Measurements from ENCODE around the gene UBE2J2. TPM values are rescaled to one million over a fixed set of nuclear protein-coding genes. Genes with fewer than 3 reads are reported as not detected.

UBE2J2 gene
- total and polyA plus RNA-seq, 2 experiments from 2014 or later: 49.7 to 63.5 TPM

GRCh38 chr1:1244192-1244811, 29.4 kb downstream of the UBE2J2 start:
- Histone ChIP-seq H3K9me2 (ENCODE audit: insufficient read depth) (no peaks in the 10 kb centered on the region), H4K20me1 (ENCODE audit: insufficient read depth) (no peaks in the 10 kb centered on the region), H3K9ac (no peak overlapping the region), H3K27me3 (replicated peaks; ENCODE audit: insufficient read depth) (no peaks in the 10 kb centered on the region), H3K4me2 (ENCODE audit: unreplicated experiment) (no peak overlapping the region), H3F3A (ENCODE audit: insufficient read depth) (no peaks in the 10 kb centered on the region), H3K4me3 (no peak overlapping the region), H3K4me1 (ENCODE audit: insufficient read depth) (no peaks in the 10 kb centered on the region), H2AFZ (no peak overlapping the region), H3K36me3 (ENCODE audit: low read depth) (no peaks in the 10 kb centered on the region), H3K9me3 (ENCODE audit: low read depth) (no peaks in the 10 kb centered on the region), H3K27ac (no peak overlapping the region), H3K79me2 (ENCODE audit: insufficient read depth) (no peaks in the 10 kb centered on the region)
- in situ Hi-C loops (cut with MboI): no loop called here
- TF ChIP-seq EZH2phosphoT487 (IDR thresholded peaks at IDR 0.05; ENCODE audit: insufficient read depth, low read depth) (no peak), EZH2 (IDR thresholded peaks at IDR 0.05; ENCODE audit: insufficient read depth, poor library complexity, severe bottlenecking) (no peak)
- DNase-seq: peak; percentile 11
- WGBS, 2 experiments (ENCODE audit: low coverage in 1 of 2, low lambda C conversion rate in 2 of 2, missing lambda C conversion rate in 2 of 2): 79 to 89% methylated on average over 24 to 30 of the region's 30 CpGs

- H3K4me2 ChIP-seq (ENCODE audit: unreplicated experiment): no peak overlapping the region
- H4K20me1 ChIP-seq (ENCODE audit: insufficient read depth): no peaks in the 10 kb centered on the region
- TF ChIP-seq EZH2phosphoT487 (IDR thresholded peaks at IDR 0.05; ENCODE audit: insufficient read depth, low read depth) (no peak), EZH2 (IDR thresholded peaks at IDR 0.05; ENCODE audit: insufficient read depth, poor library complexity, severe bottlenecking) (no peak)
- no peaks in the 10 kb centered on the region for H3F3A ChIP-seq (ENCODE audit: insufficient read depth)
- H3K36me3 ChIP-seq (ENCODE audit: low read depth): no peaks in the 10 kb centered on the region
- peak; percentile 20 for DNase-seq
- no peak overlapping the region for H2AFZ ChIP-seq
- H3K9me2 ChIP-seq (ENCODE audit: insufficient read depth): no peaks in the 10 kb centered on the region
- H3K27ac ChIP-seq: no peak overlapping the region
- no peaks in the 10 kb centered on the region for H3K4me1 ChIP-seq (ENCODE audit: insufficient read depth)
- no peaks in the 10 kb centered on the region for H3K9me3 ChIP-seq (ENCODE audit: low read depth)
- no peaks in the 10 kb centered on the region for H3K27me3 ChIP-seq (replicated peaks; ENCODE audit: insufficient read depth)
- in situ Hi-C loops (cut with MboI): no loop called here
- H3K79me2 ChIP-seq (ENCODE audit: insufficient read depth): no peaks in the 10 kb centered on the region
- H3K4me3 ChIP-seq: no peak overlapping the region
- WGBS, 2 experiments (ENCODE audit: low coverage in 1 of 2, low lambda C conversion rate in 2 of 2, missing lambda C conversion rate in 2 of 2): 71 to 73% methylated on average over 13 to 23 of the region's 23 CpGs
- H3K9ac ChIP-seq: no peak overlapping the region
Observed at GRCh38 chr1:1243807-1244191, 29.9 kb downstream of the UBE2J2 start.

GRCh38 chr1:1243266-1243660, 30.4 kb downstream of the UBE2J2 start:
- Histone ChIP-seq H3K9ac (no peak overlapping the region), H4K20me1 (ENCODE audit: insufficient read depth) (no peaks in the 10 kb centered on the region), H3F3A (ENCODE audit: insufficient read depth) (no peaks in the 10 kb centered on the region), H3K4me1 (ENCODE audit: insufficient read depth) (no peaks in the 10 kb centered on the region), H3K27ac (no peak overlapping the region), H2AFZ (no peak overlapping the region), H3K79me2 (ENCODE audit: insufficient read depth) (no peaks in the 10 kb centered on the region), H3K4me3 (no peak overlapping the region), H3K9me3 (ENCODE audit: low read depth) (no peaks in the 10 kb centered on the region), H3K9me2 (ENCODE audit: insufficient read depth) (no peaks in the 10 kb centered on the region), H3K4me2 (ENCODE audit: unreplicated experiment) (no peak overlapping the region), H3K27me3 (replicated peaks; ENCODE audit: insufficient read depth) (no peaks in the 10 kb centered on the region), H3K36me3 (ENCODE audit: low read depth) (no peaks in the 10 kb centered on the region)
- 94 to 95% methylated on average over 13 to 19 of the region's 23 CpGs for WGBS, 2 experiments (ENCODE audit: low coverage in 1 of 2, low lambda C conversion rate in 2 of 2, missing lambda C conversion rate in 2 of 2)
- no peak for TF ChIP-seq EZH2 (IDR thresholded peaks at IDR 0.05; ENCODE audit: insufficient read depth, poor library complexity, severe bottlenecking)
- no peak for TF ChIP-seq EZH2phosphoT487 (IDR thresholded peaks at IDR 0.05; ENCODE audit: insufficient read depth, low read depth)
- no peak for DNase-seq
- in situ Hi-C loops (cut with MboI): no loop called here

GRCh38 chr1:1242461-1243265, 31.0 kb downstream of the UBE2J2 start:
- no peak overlapping the region for H3K27ac ChIP-seq
- no peaks in the 10 kb centered on the region for H3K36me3 ChIP-seq (ENCODE audit: low read depth)
- H4K20me1 ChIP-seq (ENCODE audit: insufficient read depth): no peaks in the 10 kb centered on the region
- TF ChIP-seq EZH2phosphoT487 (IDR thresholded peaks at IDR 0.05; ENCODE audit: insufficient read depth, low read depth) (no peak), EZH2 (IDR thresholded peaks at IDR 0.05; ENCODE audit: insufficient read depth, poor library complexity, severe bottlenecking) (no peak)
- H3K9ac ChIP-seq: no peak overlapping the region
- DNase-seq: no peak
- no peak overlapping the region for H3K4me2 ChIP-seq (ENCODE audit: unreplicated experiment)
- no peaks in the 10 kb centered on the region for H3K79me2 ChIP-seq (ENCODE audit: insufficient read depth)
- H3K9me3 ChIP-seq (ENCODE audit: low read depth): no peaks in the 10 kb centered on the region
- H2AFZ ChIP-seq: no peak overlapping the region
- H3K9me2 ChIP-seq (ENCODE audit: insufficient read depth): no peaks in the 10 kb centered on the region
- in situ Hi-C loops (cut with MboI): no loop called here
- H3K4me1 ChIP-seq (ENCODE audit: insufficient read depth): no peaks in the 10 kb centered on the region
- no peaks in the 10 kb centered on the region for H3F3A ChIP-seq (ENCODE audit: insufficient read depth)
- H3K27me3 ChIP-seq (replicated peaks; ENCODE audit: insufficient read depth): no peaks in the 10 kb centered on the region
- H3K4me3 ChIP-seq: no peak overlapping the region
- 88 to 89% methylated on average over 33 to 41 of the region's 41 CpGs for WGBS, 2 experiments (ENCODE audit: low coverage in 1 of 2, low lambda C conversion rate in 2 of 2, missing lambda C conversion rate in 2 of 2)
